NCI-H146 (cell line): Measurements from ENCODE around the gene RIBC1.
A peak's percentile ranks its signal among the peaks of the same experiment; 100 is the strongest.
"Not testable (repeated sequence)": the region's sequence is repeated elsewhere in the genome, so short reads cannot be mapped to it uniquely, and the experiment has no call there.

ENCODE experiments used
- DNase-seq: peaks from one replicate; lab custom pipeline; 2025; lab: John Stamatoyannopoulos, UW

Gene RIBC1

GRCh38 chrX:53422861-53423306 is at the start of gene RIBC1:
TSS of gene RIBC1 (plus strand) at chrX:53422873. CDS start at chrX:53426277, 3,404 bp downstream.
- no peak for DNase-seq

- DNase-seq, result no peak
Observed at GRCh38 chrX:53373307-53373706, 49.4 kb upstream of the RIBC1 start.

- no peak for DNase-seq
Observed at GRCh38 chrX:53374222-53374820, 48.4 kb upstream of the RIBC1 start.

DNA sequence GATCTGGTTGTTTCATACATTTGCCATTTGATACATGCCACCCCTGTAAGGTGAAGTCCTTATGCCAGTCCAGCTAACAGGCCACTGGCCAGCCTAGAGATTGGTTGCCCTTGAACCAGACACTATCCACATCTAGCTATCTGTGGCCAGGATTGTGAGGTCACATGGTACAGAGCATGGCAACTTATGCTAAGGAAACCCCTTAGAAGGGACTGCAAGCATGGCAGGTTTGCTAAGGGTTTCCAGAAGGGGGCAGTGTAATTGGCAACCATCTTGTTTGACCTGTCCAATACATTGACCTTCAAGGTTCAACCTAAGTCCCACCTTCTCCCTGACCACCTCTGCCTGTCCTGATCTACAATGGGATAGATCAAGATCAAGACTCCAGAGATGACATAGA is 47.8 kb upstream of the RIBC1 start:
- no peak for DNase-seq

- no peak for DNase-seq
Observed at GRCh38 chrX:53376888-53377287, 45.8 kb upstream of the RIBC1 start.

DNA sequence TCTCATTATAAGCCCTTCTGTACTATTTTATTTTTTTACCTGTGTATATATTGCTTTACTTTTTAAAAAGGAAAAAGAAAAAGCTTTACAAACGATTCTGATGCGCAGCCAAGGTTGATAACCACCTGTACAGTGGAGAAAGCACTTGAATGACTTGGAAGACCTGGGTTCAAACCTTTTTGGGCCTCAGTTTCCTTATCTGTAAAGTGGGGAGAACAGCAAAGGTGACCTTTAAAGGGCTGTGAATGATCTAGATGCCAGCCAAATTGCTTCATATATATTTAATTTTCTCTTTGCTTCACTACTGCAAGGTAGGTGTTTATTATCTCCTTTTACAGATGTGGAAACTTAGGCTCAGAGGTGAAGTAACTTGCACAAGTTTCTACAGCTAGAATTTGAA is 45.2 kb upstream of the RIBC1 start:
- DNase-seq, result no peak

- no peak for DNase-seq
Observed at GRCh38 chrX:53379008-53379710, 43.5 kb upstream of the RIBC1 start.

DNA sequence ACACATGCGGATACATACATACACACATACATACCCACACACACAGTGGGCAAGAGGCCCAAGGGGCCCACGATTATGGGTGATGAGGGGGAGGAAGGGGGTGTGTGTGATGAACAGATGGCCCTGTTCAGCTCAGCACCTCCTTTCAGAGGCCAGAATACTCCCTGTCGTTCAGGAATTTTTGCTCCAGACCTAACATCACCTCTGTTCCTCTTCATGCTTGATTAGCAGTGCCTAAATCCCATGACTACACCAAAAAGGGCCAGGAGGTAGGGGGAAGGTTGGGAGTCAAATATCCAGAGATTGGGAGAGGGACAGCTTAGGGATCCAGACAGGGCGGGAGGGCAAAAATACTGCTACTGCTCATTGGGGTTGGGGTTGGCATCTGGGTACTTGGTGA is 42.9 kb upstream of the RIBC1 start:
- no peak for DNase-seq

DNA sequence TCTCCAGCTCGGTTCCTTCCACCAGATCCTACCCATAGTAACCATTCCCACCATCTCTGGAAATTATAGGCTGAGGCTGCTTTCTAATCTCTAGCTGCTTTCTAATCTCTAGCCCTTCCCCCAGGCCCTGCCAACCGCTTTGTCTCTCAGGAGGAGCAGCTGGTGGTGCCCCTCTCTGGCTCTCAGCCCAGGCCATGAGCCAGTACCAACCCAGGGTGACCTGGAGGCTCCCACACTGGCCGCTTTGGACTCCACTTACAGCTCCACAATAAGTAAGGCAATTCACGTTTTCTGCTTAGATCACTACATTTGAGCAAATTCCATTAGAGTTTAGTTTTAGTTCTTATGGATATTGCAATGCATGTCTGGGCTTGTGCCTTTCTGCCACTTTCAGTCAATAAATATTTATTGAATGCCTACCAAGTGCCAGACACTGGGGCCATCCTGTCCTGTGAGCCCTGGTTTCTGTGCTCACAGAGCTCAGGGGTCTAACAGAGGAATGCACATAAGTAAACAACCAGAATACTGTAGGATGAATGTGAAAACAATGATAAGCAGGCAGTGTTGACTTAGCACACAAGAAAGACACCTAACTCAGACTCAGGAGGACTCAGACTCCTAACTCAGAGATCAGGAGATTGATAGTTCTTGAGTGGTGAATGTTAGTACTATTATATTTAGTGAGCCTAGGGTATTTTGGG is 39.1 kb upstream of the RIBC1 start:
- no peak for DNase-seq

DNA sequence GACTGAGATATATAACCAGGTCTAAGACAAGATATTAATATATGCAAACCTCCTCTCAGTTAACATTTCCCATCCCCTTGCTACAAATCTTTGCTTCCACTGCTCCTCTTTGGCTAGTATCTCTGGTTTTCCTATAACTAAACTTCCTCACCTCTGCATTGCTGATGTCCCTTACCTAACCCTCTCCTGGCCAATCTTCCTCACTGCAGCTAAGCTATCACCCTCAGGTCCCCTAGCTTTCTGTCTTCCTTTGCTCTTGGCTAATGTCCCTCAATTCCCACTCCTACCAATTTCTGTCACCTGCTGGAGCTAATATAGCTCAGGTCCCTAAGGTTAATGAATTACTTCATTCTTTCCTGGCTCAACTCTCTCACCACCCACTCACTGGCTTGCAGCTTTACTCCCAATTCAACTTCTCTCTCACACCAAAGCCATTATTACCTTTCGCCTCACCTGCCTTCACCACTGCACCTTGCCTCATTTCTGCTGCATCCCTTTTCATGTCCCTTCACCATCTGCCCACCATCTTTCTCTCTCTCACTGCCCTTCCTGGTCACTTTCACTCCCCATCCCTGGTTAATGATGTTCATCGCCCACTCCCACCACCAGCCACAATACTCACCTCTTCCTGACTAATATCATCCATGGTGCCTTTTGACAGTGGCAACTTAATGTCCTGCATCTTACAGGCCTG is 26.9 kb upstream of the RIBC1 start:
- DNase-seq, result no peak

- DNase-seq, result no peak
Observed at GRCh38 chrX:53398216-53398615, 24.5 kb upstream of the RIBC1 start.

GRCh38 chrX:53403535-53403934 is 19.1 kb upstream of the RIBC1 start:
- no peak for DNase-seq

GRCh38 chrX:53412446-53412845 is 10.2 kb upstream of the RIBC1 start:
- DNase-seq, result no peak

- not testable (repeated sequence) for DNase-seq
Observed at GRCh38 chrX:53420351-53420750, 2.3 kb upstream of the RIBC1 start.

DNA sequence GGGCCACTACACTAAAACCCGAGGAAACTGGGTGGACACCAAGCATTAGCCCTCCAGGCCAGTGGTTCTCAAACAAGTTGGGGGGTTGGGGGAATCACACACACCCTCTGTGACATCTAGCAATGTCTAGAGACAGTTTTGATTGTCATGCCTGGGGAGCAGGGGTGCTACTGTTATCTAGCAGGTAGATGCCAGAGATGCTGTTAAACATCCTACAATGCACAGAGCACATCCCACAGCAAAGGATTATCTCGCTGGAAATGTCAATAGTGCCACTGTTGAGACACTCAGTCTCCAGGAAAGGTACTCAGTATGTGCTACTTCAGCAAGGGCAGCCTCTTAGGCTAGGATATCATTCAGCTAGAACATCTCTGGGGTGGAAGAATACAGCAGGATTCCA is 1.5 kb upstream of the RIBC1 start:
- DNase-seq, result no peak

DNA sequence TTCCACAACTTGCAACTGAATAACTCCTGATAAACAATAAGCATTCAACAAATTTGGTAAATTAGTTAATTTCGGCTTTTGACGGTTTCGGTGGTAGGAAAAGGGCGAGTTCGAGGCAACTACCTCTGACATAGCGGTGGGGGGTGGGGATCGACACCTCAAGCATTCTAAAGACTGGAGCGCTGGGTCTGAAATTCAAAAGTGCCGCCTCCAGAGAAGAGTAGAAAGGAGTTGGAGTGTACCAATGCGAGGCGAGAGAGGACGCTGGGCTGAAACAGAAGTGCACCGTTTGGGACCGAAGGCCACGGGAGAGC is 944 bp upstream of the RIBC1 start:
- DNase-seq, result peak; percentile 73

- peak; percentile 97 for DNase-seq
Observed at GRCh38 chrX:53422086-53422860, 400 bp upstream of the RIBC1 start, which contains the start of gene SMC1A. TSS of gene SMC1A (minus strand) at chrX:53422654. CDS start at chrX:53422600, 54 bp downstream.

GRCh38 chrX:53429755-53430154 is 7.1 kb downstream of the RIBC1 start:
- DNase-seq, result no peak

GRCh38 chrX:53430231-53430630 is 7.6 kb downstream of the RIBC1 start:
- no peak for DNase-seq

GRCh38 chrX:53433651-53434639 is 11.3 kb downstream of the RIBC1 start, which contains the start of gene HSD17B10:
TSS of gene HSD17B10 (minus strand) at chrX:53434370. CDS start at chrX:53434345, 25 bp downstream.
- DNase-seq, result peak; percentile 88
